NCI-H1436 (cell line): Measurements from ENCODE around the gene NDOR1.
A peak's percentile ranks its signal among the peaks of the same experiment; 100 is the strongest.
"Not testable (repeated sequence)": the region's sequence is repeated elsewhere in the genome, so short reads cannot be mapped to it uniquely, and the experiment has no call there.

Experiments
- DNase-seq: peaks from one replicate; lab custom pipeline; 2025; lab: John Stamatoyannopoulos, UW

The NDOR1 gene

DNA sequence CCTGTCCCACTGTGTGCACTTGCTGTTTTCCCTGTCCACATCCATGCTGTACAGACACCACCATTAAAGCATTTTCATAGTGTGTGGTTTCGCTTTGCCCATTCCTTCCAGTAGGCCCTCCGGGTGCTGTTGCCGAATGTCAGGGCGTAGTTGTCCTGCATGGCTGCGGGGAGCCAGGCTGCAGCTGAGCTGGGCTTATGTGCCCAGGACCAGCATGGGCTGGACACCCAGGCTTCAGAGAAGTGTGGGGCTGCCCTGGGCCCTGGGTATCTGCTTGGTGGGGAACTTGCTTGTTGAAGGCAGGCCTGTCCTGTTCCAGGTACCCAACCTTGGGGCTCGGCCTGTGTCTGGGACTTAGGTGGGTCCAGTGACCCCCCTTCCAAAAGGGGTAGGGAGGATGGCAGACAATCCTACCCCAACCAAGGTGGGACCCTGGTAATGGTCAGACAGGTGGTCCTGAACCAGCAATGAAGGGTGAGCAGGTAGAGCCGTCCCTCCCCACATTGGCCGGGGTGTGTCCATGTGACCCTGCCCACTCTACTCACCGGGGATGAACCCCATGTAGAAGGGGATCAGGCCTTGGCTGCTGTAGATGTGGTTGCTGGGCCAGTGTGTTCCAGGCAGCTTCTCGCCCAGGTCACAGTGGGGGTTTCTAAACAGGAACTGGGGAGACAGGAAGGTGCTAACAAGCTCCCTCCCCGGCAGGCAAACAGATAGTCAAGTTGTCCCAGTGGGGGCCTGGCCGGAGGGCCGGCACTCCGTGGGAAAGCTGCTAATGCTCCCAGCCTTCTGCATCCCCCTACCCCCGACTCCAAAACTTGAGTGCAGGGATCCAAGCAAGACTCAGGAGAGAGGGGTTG, 38.4 kb downstream of the NDOR1 start:
- DNase-seq = no peak

DNA sequence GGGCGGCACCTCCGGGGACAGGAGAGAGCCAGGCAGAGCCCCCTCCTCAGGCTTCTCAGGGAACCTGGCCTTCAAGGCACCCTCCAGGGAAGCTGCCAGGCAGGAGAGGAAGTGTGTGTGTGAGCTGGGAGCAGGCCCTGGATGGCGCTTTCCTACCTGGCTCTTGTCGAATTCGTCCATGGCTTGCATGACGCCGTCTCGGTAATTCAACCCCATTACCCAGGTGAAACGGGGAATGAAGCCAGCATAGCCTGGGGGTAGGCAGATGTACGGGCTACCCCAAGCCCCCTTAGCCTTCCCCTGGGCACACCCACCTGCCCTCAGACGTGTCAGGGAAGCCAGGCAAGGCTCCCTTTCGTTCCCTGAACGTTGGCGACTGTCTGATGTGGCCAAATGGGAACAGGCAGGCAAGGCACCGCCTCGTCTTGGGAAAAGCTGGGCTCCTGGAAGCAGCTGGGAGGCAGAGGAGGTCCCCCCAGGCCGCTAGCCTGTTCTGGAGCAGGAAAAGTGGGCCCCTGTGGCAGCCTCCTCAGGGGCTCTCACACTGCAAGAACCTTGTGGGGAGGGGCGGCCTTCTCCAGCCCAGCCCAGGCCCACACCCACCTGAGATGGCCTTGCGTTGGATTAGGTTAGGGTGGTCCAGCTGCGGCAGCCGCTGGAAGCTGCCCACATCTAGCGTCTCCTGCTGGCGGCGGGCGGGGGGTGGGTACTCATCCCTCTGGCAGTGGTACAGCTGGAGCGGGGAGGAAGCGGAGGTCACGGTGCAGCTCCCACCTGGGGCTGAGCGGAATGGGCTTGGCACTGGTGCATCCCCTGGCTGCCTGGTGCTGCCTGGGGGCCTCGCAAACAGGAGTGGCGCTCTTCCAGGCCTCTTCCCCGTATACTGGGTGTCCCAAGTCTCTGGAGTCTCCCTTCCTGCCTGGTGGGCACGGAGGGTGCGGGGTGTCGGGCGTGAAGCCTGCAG, 39.3 kb downstream of the NDOR1 start:
- DNase-seq = peak; percentile 41

DNA sequence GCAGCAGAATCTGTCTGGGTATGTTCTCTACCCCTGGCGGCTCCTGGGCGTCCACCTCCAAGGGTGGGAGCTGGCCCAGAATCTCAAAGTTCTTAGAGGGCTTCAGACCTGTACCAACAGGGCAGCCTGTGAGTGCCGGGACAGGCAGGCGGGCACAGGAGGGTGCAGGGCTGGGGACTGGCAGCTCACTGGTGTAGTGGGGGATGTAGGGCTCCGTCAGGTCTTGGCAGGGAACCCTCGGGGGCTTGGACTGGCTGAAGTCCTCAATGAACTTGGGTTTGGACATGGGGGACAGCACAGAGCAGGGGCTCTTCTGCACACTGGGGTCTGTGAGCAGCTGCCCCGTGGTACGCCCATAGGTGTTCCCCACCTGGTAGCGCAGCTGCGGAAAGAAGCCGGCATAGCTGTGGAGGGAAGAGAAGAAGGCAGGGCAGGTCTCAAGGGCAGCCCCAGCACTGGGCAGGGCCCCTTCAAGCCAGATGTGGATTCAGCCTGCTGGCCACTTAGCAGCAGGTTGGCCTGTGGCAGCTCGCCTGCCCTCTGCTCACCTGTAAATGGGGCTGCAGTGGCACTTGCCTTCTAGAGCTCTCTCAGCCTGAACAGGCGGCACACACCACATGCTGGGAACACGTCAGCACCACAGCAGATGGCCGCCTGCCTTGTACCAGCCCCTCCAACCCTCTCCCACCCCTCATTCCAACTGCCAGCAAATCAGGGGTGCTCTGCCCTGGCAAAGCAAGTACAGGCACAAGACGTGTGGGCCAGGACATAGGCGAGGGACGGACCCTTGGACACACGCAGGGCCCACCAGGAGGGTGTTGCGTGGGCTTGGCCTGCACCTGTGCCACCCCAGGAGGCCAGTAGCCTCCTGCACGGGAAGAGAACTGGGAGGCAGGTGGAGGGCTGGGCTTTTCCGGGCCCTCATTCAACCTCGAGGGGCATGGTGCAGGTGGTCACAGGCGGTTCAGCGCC, 40.2 kb downstream of the NDOR1 start:
- DNase-seq = no peak

DNA sequence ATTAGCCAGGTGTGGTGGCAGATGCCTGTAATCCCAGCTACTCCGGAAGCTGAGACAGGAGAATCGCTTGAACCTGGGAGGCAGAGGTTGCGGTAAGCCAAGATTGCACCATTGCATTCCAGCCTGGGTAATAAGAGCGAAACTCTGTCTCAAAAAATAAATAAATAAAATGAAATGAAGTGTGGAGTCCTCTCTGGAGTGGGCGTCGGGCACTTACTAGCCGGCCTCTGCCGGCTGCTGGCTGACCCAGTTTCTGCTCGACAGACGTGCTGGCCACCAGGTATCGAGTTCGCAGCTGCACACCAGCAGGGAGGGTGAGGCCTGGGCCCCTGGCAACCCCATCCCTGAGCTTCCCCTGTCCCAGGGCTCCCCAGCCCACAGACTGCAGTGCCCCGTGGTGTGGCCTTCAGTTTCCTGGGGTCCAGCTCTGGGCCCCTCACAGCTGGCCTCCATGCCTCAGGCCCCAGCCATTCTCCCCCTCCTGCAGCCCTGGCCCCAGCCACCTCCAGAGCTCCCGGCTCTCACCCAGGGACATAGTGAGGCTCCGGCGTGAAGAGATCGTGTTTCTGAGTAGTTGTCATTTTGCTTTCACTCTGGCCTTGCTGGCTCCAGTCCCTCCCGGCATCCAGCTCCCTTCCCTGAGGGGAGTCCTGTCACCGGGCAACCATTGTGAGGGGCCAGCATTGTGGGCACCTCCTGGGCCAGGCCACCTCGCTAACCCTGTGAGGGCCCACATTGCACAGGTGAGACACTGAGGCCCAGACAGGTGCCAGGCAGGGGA, 41.8 kb downstream of the NDOR1 start:
- DNase-seq = no peak

DNA sequence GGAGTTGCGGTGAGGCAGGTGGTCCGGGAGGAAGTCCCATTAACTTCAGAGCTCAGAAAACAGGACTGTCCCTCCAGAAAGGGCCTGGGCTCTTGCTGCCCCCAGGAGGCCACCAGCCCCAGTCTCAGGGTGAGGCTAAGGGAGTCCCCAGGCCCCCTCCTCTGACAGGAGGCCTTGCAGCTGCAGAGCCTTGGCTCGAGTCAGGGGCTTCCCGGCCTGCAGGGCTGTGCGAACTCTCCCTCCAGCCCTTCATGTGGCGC, 42.3 kb downstream of the NDOR1 start:
- DNase-seq = no peak

DNA sequence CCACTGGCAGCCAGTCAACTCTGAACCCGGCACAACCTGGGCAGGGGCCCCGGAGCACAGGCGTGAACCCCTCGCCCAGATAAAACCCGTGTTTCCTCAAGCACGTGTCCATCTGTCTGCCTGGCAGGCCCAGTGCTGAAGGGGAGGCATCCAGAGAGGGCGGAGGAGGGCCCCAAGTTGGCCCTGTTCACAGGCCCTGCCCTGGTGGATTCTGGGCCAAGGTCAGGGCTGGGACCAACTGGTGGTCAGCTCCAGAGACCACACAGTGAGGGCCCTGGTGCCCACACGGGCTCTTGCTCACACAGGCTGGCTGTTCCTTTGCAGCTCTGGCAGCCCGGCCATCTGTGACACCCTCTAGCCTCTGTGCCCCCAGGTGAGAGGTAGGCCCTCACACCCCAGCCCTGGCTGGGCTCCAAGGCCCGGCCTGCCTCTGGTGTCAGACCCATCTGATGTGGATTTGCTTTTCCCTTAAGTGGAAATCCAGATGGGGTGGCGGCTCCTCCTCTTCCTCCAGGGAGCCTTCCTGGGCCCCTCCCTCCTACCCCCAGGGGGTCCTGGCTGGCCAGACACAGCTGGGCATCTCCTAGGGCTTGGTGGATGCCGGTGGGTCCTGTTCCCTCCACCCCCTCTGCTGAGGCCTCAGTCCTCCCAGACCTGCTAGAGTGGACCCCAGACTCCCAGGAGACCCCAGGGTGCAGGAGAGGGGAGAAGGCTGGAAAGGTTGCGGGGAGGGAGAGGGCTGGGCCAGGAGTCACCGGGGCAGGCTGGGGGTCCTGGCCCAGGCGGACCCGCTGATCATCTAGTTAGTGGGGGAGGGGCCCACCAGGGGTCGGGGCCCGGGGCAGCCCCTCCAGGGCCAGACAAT, 45.1 kb downstream of the NDOR1 start:
- DNase-seq = no peak

DNA sequence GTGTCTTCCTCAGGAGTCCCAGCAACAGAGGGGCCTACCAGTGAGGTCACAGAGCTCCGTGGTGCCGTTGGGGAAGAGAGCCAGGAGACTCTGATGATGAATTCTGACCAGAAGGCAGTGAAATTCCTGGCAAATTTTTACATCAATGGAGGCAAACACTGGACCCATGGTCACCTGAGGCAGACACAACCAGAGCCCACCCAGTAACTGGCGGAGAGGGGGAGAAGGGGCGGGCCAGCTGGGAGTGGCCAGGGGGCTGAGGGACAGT, 45.6 kb downstream of the NDOR1 start, which contains the start of gene STPG3:
Gene STPG3 (plus strand): TSS at position 93 of the 268 bp plus-strand sequence. CDS start 1 bp downstream, at position 94.
- no peak for DNase-seq

DNA sequence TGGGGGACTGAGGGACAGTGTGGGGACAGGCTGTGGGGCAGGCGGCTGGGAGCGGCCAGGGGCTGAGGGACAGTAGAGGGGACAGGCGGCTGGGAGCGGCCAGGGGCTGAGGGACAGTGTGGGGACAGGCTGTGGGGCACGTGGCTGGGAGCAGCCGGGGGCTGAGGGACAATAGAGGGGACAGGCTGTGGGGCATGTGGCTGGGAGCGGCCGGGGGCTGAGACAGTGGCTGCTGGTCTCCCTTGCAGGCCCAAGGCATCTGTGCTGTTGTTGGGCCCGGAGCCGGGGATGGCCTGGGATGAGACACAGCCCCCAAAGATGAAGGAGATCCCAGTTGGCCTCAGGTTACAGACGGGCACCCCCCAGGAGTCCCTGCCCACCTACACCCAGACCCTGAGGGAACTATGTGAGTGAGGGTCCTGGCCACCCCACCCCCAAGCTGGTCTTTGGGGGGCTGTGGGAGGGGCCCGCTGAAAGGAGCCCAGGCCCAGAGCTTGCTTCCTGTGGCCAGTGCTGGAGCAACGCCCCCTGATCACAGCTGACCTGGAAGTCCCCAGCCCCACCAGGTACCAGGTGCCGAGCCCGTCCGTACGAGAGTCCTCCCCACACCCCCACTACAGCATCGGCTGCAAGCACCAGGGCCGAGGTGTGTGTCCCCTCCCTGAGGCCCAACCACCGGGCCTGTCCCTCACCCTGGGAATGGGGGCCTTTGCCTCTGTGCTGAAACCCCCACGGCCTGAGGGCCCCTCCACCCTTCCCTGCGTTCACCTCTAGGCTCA, 46.2 kb downstream of the NDOR1 start:
- no peak for DNase-seq

DNA sequence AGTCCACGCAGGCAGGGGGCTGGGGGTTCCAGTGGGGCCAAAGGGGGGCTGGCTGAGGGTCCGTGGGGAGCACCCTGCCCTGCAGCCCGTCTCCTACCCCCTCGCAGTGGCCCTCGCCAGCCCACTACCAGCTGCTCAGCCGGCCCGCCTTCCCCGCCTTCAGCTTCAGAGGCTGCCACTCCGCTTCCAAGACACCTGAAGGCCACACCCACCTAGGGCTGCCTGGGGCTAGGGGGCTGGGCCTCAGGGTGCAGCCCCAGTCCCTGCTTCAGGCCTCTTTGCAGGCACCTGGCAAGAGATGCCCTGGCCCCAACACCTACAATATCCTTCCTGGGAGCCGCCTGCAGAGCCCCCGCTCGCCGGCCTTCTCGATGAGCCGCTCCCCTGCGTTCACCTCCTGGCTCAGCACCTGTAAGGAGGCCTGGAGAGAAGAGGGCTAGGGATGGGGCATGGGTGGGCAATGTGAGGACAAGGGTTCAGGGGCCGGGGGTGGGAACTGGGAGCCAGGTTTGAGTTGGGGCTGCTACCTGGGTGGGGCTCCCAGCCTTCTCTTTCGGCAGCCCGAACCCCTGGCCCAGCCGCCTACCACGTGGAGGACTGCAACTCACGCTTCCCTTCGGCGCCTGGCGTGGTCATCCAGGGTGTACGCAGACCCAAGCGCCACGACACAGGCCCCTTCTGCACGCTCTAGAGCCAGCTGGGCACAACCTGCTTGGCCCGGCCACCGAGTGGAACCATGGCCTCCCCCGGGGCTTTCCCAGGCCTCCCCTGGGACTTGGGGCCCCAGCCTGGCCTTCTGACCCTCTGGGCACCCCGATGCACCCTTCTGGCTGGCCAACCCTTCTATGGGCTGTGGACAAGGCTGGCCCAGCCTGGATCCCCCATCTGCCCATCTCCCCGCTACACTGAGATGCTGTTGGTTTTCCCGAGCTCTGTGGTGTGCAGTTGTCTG, 47.3 kb downstream of the NDOR1 start:
- DNase-seq = peak; percentile 25

DNA sequence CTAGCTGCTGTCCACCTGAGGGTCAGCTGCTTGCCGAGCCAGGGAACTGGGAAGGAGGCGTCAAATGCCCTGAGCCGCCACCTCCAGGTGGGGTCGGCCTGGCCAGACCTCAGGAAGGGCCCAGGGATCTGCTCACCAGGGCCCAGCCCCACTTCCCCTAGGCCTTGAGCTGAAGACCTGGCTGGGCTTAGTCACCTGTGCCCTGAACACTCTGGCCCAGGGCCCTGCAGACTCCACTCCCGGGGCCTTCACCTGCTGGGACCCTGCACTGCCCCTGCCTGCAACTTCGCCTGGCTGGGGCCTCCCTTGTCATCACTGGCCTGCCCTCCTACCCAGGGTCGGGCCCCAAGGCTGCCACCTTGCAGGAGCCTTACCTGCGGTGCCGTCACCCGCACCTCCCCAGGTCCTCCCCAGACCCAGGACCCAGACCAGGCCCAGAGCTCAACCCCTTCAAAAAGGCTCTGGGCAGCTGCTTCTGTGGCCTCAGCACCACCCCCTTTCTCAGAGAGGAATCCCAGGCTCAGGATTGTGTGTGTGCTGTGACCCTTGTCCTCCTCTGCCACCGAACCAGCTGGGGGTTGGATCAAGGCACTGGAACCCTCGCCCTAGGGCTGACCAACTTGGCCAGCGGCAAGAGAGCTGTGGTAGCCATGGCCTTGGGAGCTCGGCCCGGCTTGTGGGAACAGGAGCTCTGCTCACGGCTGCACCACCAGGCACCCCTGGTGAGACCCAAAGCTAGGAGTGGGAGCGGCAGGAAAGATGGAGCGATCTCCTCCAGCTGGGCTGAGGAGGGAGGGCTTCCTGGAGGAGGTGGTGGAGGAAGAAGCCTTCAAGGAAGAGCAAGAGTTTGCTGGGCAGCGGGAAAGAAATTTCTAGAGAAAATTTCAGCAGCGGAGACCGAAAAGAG, 48.5 kb downstream of the NDOR1 start:
- DNase-seq = no peak

DNA sequence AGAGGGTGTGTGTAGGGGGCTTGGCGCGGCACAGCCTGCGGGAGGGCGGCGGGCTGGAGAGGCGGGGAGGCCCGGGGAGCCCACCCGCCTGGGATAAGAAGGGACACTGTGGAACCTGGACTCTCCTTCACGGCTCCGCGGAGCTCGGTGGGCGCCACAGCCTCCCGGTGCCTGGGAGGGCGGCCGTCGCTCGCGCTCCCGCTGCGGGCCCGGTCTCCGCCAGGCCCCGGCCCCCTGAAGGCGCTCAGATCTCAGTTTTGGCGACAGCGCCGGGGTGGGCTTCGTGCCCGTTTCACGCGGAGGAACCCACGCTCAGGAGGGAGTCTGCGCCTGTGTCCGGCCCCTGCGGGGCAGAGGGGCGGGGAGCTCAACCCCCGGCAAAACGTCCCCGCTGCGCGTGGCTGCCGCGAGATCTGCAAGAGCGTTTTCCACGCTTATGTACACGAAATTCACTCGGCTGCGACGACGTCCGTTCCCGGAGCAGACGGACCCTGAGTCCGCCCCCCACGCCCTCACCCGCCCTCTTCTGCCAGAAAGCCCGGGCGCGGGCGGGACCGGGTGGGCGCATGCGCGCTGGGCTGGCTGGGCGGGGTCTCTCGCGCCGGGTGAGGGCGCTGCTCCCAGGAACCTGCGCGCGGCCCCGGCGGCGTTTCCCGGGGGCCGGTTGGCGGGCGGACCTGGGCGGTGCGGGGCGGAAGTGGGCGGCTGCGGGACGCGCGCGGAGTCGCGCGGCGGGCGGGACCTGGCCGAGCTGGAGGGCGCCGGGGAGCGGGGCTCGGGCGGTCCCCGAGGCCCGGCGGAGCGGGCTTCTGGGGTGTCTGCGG, 49.3 kb downstream of the NDOR1 start, which contains the start of gene NELFB:
Gene NELFB (plus strand): TSS at position 704 of the 824 bp plus-strand sequence.
- DNase-seq = peak; percentile 81

DNA sequence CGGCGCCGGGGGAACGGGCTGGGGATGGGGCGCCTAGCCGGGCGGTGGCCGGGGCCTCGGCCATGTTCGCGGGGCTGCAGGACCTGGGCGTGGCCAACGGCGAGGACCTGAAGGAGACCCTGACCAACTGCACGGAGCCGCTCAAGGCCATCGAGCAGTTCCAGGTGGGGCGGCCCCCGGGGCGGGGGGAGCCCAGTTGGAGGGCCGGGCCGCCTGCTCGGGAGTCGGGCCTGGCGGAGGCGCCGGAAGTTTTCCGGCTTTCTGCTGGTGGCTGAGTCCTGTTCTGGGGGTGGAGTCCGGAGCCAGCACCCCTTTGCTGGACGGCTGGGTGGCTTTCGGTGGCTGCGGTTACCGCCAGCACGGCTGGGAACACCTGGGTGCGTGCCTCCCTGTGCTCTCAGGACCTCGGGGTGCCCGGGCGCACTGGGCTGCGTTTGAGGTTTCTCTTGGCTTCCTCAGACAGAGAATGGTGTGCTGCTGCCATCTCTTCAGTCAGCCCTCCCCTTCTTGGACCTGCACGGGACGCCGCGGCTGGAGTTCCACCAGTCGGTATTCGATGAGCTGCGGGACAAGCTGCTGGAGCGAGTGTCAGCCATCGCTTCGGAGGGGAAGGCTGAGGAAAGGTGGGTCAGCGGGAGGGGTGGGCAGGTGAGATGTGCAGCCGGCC, 50.1 kb downstream of the NDOR1 start:
- no peak for DNase-seq

DNA sequence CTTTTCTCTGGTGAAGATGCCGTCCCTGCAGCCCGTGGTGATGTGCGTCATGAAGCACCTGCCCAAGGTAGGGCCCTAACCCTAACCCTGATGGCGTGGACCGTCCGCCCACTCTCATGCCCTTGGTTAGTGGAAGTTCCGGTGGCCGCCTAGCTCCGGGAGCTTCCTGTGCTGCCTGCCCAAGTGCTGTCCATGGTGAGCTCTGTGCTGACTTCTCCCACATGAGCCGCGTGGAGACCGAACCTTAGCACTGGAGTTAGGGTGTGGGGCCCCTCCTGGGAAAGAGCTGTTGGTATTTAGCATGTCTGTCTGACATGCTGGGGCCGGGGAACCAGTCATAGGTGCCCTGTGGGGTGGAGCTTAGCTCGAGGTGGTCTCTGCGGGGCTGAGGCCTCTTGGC, 50.9 kb downstream of the NDOR1 start:
- no peak for DNase-seq

DNA sequence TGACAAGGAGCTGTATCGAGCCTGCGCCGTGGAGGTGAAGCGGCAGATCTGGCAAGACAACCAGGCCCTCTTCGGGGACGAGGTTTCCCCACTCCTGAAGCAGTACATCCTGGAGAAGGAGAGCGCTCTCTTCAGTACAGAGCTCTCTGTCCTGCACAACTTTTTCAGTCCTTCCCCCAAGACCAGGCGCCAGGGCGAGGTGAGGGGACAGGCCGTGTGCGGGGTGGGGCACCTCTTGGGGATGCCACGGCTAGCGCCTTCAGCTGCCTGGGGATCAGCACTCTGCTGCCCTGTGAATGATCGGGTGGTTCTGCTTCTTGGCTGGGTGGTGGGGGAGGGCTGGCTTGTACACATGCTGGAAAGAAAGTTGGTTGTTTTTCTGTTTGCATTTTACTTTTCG, 51.4 kb downstream of the NDOR1 start:
- no peak for DNase-seq

DNA sequence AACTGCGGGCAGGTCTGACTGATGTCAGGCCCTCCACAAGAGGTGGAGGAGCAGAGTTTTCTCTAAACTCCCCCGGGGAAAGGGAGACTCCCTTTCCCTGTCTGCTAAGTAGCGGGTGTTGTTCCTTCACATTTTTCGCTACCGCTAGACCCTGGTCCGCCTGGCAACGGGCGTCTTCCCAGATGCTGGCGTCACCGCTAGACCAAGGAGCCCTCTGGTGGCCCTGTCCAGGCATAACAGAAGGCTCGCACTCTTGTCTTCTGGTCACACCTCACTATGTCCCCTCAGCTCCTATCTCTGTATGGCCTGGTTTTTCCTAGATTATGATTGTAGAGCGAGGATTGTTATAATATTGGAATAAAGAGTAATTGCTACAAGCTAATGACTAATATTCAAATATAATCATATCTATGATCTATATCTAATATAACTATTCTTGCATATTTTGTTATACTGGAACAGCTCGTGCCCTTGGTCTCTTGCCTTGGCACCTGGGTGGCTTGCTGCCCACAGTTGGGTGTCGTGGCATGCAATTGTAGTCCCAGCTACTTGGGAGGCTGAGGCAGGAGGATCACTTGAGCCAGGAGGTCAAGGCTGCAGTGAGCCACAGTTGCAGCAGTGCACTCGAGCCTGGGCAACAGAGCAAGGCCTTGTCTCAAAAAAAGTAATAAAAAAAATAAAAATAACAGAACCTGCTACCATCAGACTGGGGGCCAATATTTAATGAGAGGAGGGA, 56.8 kb downstream of the NDOR1 start:
- DNase-seq = not testable (repeated sequence)
